ENCODE results near the gene ARR3.

- no peak for TF ChIP-seq CTCF (IDR thresholded peaks at IDR 0.05; ENCODE audit: low read depth, low read length, poor library complexity, severe bottlenecking)
- no peak for TF ChIP-seq EZH2phosphoT487 (IDR thresholded peaks at IDR 0.05; ENCODE audit: borderline replicate concordance, low read length)
Observed at GRCh38 chrX:70247252-70247651, 20.9 kb upstream of the ARR3 start.
